A549 (cell line): Measurements from ENCODE around the gene ZNF223. TPM values are rescaled to one million over a fixed set of nuclear protein-coding genes. Genes with fewer than 3 reads are reported as not detected.
A peak's percentile ranks its signal among the peaks of the same experiment; 100 is the strongest.

ENCODE experiments used
- ATAC-seq, 2 experiments: fragments of 200-7000 bp in 1 of 2; fragments of >200 bp in 1 of 2; cut with Nextera tagmentation in 1 of 2; cut with Tn5 transposase in 1 of 2; 3 replicates each; pipeline versions ENCODE4 v1.8.0 to v1.9.1; 2018 to 2020; ENCODE audit warnings: mild to moderate bottlenecking in 1 of 2, moderate library complexity in 1 of 2
- CTCF ChIA-PET: fragments of 300-600 bp; sonication (Branson Sonifier 250); formaldehyde crosslinking; extraction: SDS; loops from one replicate; lab custom pipeline; 2021; ENCODE audit warnings: antibody characterized with exemption, inconsistent platforms; lab: Yijun Ruan, JAX
- POLR2A ChIA-PET: fragments of 350-600 bp; formaldehyde crosslinking; extraction: SDS; loops from one replicate; lab custom pipeline; 2021; ENCODE audit warnings: antibody characterized with exemption, inconsistent platforms; lab: Yijun Ruan, JAX
- DNase-seq, 2 experiments: peaks; one replicate each; pipeline versions ENCODE4 v3.0.0 to v3.0.0-alpha.2; 2011 to 2016; ENCODE audit warnings: low read depth in 1 of 2, low spot score in 1 of 2
- FAIRE-seq: peaks from 2 replicates; lab custom pipeline; 2011; peaks lifted over from hg19 to GRCh38; lab: Jason Lieb, UNC
- H3K27ac ChIP-seq, 2 experiments: fragments of >200 bp; sonication (Bioruptor Twin); formaldehyde crosslinking; 3 replicates each; pipeline ENCODE4 v1.5.1; 2016 to 2017
- H3K4me1 ChIP-seq: fragments of >200 bp; sonication (Bioruptor Twin); formaldehyde crosslinking; 3 replicates; pipeline ENCODE4 v1.6.1; 2016
- H3K4me2 ChIP-seq: fragments of >200 bp; sonication (Bioruptor Twin); formaldehyde crosslinking; 3 replicates; pipeline ENCODE4 v1.6.1; 2016
- H3K4me3 ChIP-seq: fragments of >200 bp; sonication (Bioruptor Twin); formaldehyde crosslinking; 3 replicates; pipeline ENCODE4 v1.5.1; 2016
- H3K9me3 ChIP-seq: fragments of >200 bp; sonication (Bioruptor Twin); formaldehyde crosslinking; 3 replicates; pipeline ENCODE4 v1.6.1; 2016
- CEBPB ChIP-seq, 2 experiments: fragments of >200 bp in 1 of 2; sonication (Bioruptor Twin) in 1 of 2; formaldehyde crosslinking in 1 of 2; IDR thresholded peaks; 2 replicates each; pipeline ENCODE4 v1.6.1; 2012 to 2016
- CHD2 ChIP-seq: fragments of 150-350 bp; IDR thresholded peaks from 2 replicates; pipeline ENCODE4 v1.6.1; 2014; ENCODE audit warnings: low read length; ENCODE audit not compliant: partially characterized antibody
- CHD4 ChIP-seq: fragments of 200-600 bp; sonication (generic); IDR thresholded peaks from 2 replicates; pipeline ENCODE4 v1.6.1; 2016; ENCODE audit warnings: antibody characterized with exemption, mild to moderate bottlenecking, borderline replicate concordance
- FOSB ChIP-seq: fragments of 250-450 bp; sonication (Bioruptor Pico); IDR thresholded peaks from 2 replicates; pipeline ENCODE4 v1.5.0; 2020; ENCODE audit warnings: mild to moderate bottlenecking, moderate library complexity
- HEYL ChIP-seq: fragments of 250-450 bp; sonication (Bioruptor Pico); IDR thresholded peaks from 2 replicates; pipeline ENCODE4 v1.8.0; 2021; ENCODE audit warnings: mild to moderate bottlenecking, moderate library complexity
- KDM5A ChIP-seq: fragments of 200-600 bp; sonication (generic); IDR thresholded peaks from 2 replicates; pipeline ENCODE4 v1.6.1; 2016; ENCODE audit warnings: antibody characterized with exemption, mild to moderate bottlenecking
- PHF8 ChIP-seq: fragments of 200-600 bp; sonication (generic); IDR thresholded peaks from 2 replicates; pipeline ENCODE4 v1.6.1; 2016; ENCODE audit warnings: low read depth, mild to moderate bottlenecking, antibody characterized with exemption, moderate library complexity, borderline replicate concordance
- POLR2A ChIP-seq: IDR thresholded peaks from 2 replicates; pipeline ENCODE4 v1.6.1; 2012; ENCODE audit warnings: mild to moderate bottlenecking, low read length
- RAD21 ChIP-seq, 2 experiments: fragments of >200 bp in 1 of 2; sonication (Bioruptor Twin) in 1 of 2; formaldehyde crosslinking in 1 of 2; IDR thresholded peaks in 1 of 2; conservative IDR thresholded peaks in 1 of 2; 2 replicates in 1 of 2; 3 replicates in 1 of 2; pipeline ENCODE4 v1.6.1; 2012 to 2018; ENCODE audit warnings: inconsistent platforms in 1 of 2
- TFCP2L1 ChIP-seq: fragments of 250-450 bp; sonication (Bioruptor Pico); IDR thresholded peaks from 2 replicates; pipeline ENCODE4 v1.5.0; 2021; ENCODE audit warnings: mild to moderate bottlenecking
- USF2 ChIP-seq: fragments of 450-650 bp; IDR thresholded peaks from 2 replicates; pipeline ENCODE4 v1.6.1; 2014; ENCODE audit warnings: antibody characterized with exemption
- ZC3H11A ChIP-seq: fragments of 450-650 bp; IDR thresholded peaks from 2 replicates; pipeline ENCODE4 v1.6.1; 2014; ENCODE audit warnings: antibody characterized with exemption, mild to moderate bottlenecking
- WGBS: methylation state at CpG from one replicate; pipeline ENCODE4 v1.1.6; 2017; ENCODE audit errors: missing lambda C conversion rate; 5-methylcytosine and 5-hydroxymethylcytosine counted together
- polyA plus RNA-seq, 4 experiments: library from polyadenylated mRNA; depleted of rRNA in 3 of 4; stranded (reverse); fragments of >200 nt; fragmentation: RNase III in 1 of 4; extraction: RNeasy Plus Mini Kit Qiagen cat#74134 plus additional on column Dnase treatment in 1 of 4; gene quantifications; 2 replicates in 3 of 4; 3 replicates in 1 of 4; pipeline ENCODE4 v1.2.3, GENCODE V29; 2011 to 2017
- small RNA-seq, 6 experiments: library from RNA; depleted of rRNA; stranded (forward); fragments of <200 nt; gene quantifications; one replicate each; pipeline ENCODE3, GENCODE V24; 2012
- TF ChIP-seq, protein P1 (sequence below): fragments of >200 bp; sonication (Bioruptor Twin); formaldehyde crosslinking; IDR thresholded peaks from 3 replicates; pipeline ENCODE4 v1.6.1; 2016
- TF ChIP-seq, protein P2 (sequence below): fragments of 200-600 bp; sonication (generic); IDR thresholded peaks from 2 replicates; pipeline ENCODE4 v1.6.1; 2016; ENCODE audit warnings: antibody characterized with exemption, mild to moderate bottlenecking, moderate library complexity

The ZNF223 gene
- polyA plus RNA-seq, 2 of the 4 experiments (the other 2 are of a cell fraction) = 2.2 to 5.2 TPM

DNA sequence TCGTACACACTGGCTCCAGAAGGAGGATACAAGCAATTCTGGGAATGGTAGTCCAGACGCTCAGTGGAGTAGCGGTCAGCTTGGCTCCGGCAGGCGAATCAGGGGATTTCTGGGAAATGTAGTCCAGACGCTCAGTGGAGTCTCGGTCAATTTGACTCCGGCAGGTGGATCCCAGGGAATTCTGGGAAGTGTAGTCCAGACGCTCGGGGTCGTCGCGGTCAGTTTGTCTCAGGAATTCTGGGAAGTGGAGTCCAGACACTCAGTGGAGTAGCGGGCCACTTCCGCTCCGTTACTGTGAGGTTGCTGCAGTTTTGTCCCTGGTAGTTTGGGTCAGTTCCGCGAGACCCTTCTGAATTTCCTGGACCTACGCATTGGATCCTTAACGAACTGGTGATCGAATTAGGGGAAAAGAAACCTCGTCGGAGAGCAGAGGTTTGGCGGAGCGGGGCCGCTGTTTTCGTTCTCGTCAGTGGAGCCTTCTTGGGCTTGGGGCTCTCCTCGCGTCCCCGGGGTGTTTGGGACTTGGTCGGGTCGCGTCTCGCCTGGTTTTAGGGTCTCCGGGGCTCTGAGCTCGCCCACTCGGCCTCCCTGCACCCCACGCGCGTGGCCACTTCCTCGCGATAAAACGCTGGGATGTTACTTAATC lies 61.4 kb downstream of the ZNF223 start, which contains the start of gene ZNF225 (continued):
- TF ChIP-seq, protein P1, sequence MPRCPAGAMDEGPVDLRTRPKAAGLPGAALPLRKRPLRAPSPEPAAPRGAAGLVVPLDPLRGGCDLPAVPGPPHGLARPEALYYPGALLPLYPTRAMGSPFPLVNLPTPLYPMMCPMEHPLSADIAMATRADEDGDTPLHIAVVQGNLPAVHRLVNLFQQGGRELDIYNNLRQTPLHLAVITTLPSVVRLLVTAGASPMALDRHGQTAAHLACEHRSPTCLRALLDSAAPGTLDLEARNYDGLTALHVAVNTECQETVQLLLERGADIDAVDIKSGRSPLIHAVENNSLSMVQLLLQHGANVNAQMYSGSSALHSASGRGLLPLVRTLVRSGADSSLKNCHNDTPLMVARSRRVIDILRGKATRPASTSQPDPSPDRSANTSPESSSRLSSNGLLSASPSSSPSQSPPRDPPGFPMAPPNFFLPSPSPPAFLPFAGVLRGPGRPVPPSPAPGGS = 0 out of 3 replicates have a peak, but pooled peaks have one; percentile 27
- TF ChIP-seq CHD4 (no peak), PHF8 (peak; percentile 45; the same call in 1 of the 2 replicates), POLR2A (peak; percentile 61), HEYL (CRISPR knock-in tag) (no peak), KDM5A (no peak), USF2 (0 out of 2 replicates have a peak, but pooled peaks have one; percentile 19), RAD21 (conservative IDR thresholded peaks at IDR 0.05 in 1 of 2, IDR thresholded peaks at IDR 0.05 in 1 of 2) (peak in 1 of 2 experiments; percentile 26; a peak in 2 of 5 replicates), TFCP2L1 (CRISPR knock-in tag) (no peak), ZC3H11A (no peak), CHD2 (peak; percentile 61)
- TF ChIP-seq, protein P2, sequence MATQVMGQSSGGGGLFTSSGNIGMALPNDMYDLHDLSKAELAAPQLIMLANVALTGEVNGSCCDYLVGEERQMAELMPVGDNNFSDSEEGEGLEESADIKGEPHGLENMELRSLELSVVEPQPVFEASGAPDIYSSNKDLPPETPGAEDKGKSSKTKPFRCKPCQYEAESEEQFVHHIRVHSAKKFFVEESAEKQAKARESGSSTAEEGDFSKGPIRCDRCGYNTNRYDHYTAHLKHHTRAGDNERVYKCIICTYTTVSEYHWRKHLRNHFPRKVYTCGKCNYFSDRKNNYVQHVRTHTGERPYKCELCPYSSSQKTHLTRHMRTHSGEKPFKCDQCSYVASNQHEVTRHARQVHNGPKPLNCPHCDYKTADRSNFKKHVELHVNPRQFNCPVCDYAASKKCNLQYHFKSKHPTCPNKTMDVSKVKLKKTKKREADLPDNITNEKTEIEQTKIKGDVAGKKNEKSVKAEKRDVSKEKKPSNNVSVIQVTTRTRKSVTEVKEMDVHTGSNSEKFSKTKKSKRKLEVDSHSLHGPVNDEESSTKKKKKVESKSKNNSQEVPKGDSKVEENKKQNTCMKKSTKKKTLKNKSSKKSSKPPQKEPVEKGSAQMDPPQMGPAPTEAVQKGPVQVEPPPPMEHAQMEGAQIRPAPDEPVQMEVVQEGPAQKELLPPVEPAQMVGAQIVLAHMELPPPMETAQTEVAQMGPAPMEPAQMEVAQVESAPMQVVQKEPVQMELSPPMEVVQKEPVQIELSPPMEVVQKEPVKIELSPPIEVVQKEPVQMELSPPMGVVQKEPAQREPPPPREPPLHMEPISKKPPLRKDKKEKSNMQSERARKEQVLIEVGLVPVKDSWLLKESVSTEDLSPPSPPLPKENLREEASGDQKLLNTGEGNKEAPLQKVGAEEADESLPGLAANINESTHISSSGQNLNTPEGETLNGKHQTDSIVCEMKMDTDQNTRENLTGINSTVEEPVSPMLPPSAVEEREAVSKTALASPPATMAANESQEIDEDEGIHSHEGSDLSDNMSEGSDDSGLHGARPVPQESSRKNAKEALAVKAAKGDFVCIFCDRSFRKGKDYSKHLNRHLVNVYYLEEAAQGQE = peak; percentile 39; the same call in 1 of the 2 replicates

GRCh38 chr19:44113784-44114390 lies 62.1 kb downstream of the ZNF223 start:
- H3K4me1 ChIP-seq = no peaks in the 10 kb centered on the region
- peaks cover 32% of the 10 kb centered on the region for H3K9me3 ChIP-seq
- POLR2A ChIA-PET = interaction anchor here (2.6 kb wide), 1 partner anchor 20 kb away, joined by 18 read pairs; the partner anchor contains the start of gene ZNF224
- WGBS = 14% methylated on average over 17 of the region's 18 CpGs
- peak overlapping the region; percentile 91 for H3K4me2 ChIP-seq
- peak; percentile 32 to 36; a peak in 5 of 6 replicates for ATAC-seq
- peak overlapping the region; percentile 79 for H3K4me3 ChIP-seq
- peak overlapping the region; percentile 79 to 84 for H3K27ac ChIP-seq
- TF ChIP-seq FOSB (CRISPR knock-in tag) (no peak), CEBPB (IDR thresholded peaks at IDR 0.05) (no peak)
- TF ChIP-seq, protein P1 = no peak
- no peak for FAIRE-seq
- CTCF ChIA-PET = interaction anchor here (0.6 to 1.4 kb wide), 2 partner anchors 17 to 224 kb away, joined by 3 to 4 read pairs; no protein-coding TSS in a partner anchor
- DNase-seq = peak in 1 of 2 experiments; percentile 46

Small RNAs within 50 kb of the gene (small RNA-seq; reads per million reads assigned to genes)
- gene RNU6-902P = 0 reads per million in 6 experiments

Other genes starting within 250 kb of the ZNF223 start
- gene LYPD5, start 249.6 kb upstream of the ZNF223 start, polyA plus RNA-seq (2011; rRNA removed) = 0.12 and 0.16 TPM in 2 replicates
- gene LYPD5, start 249.6 kb upstream of the ZNF223 start, polyA plus RNA-seq (2017; fragmentation: RNase III; extraction: RNeasy Plus Mini Kit Qiagen cat#74134 plus additional on column Dnase treatment) = 0.09 to 0.22 TPM (median 0.18 TPM) in 3 replicates
- gene ZNF283, start 224.7 kb upstream of the ZNF223 start, polyA plus RNA-seq (2011; rRNA removed) = 5.1 and 8.9 TPM in 2 replicates
- 5.2 to 6.1 TPM (median 5.6 TPM) in 3 replicates for gene ZNF283, start 224.7 kb upstream of the ZNF223 start, polyA plus RNA-seq (2017; fragmentation: RNase III; extraction: RNeasy Plus Mini Kit Qiagen cat#74134 plus additional on column Dnase treatment)
- gene ZNF404, start 168.1 kb upstream of the ZNF223 start, polyA plus RNA-seq (2011; rRNA removed) = 1.2 and 1.4 TPM in 2 replicates
- gene ZNF404, start 168.1 kb upstream of the ZNF223 start, polyA plus RNA-seq (2017; fragmentation: RNase III; extraction: RNeasy Plus Mini Kit Qiagen cat#74134 plus additional on column Dnase treatment) = 0.75 to 1.1 TPM (median 0.89 TPM) in 3 replicates
- 19.9 and 20.9 TPM in 2 replicates for gene ZNF45, start 116.8 kb upstream of the ZNF223 start, polyA plus RNA-seq (2011; rRNA removed)
- 13.3 to 15.1 TPM (median 14.8 TPM) in 3 replicates for gene ZNF45, start 116.8 kb upstream of the ZNF223 start, polyA plus RNA-seq (2017; fragmentation: RNase III; extraction: RNeasy Plus Mini Kit Qiagen cat#74134 plus additional on column Dnase treatment)
- 1.6 and 2.4 TPM in 2 replicates for gene ZNF221, start 100.8 kb upstream of the ZNF223 start, polyA plus RNA-seq (2011; rRNA removed)
- gene ZNF221, start 100.8 kb upstream of the ZNF223 start, polyA plus RNA-seq (2017; fragmentation: RNase III; extraction: RNeasy Plus Mini Kit Qiagen cat#74134 plus additional on column Dnase treatment) = 1.2 to 2.3 TPM (median 1.6 TPM) in 3 replicates
- gene ZNF155, start 67.8 kb upstream of the ZNF223 start, polyA plus RNA-seq (2011; rRNA removed) = 5.2 and 6.6 TPM in 2 replicates
- gene ZNF155, start 67.8 kb upstream of the ZNF223 start, polyA plus RNA-seq (2017; fragmentation: RNase III; extraction: RNeasy Plus Mini Kit Qiagen cat#74134 plus additional on column Dnase treatment) = 3.9 to 4.8 TPM (median 4.3 TPM) in 3 replicates
- 6.2 and 6.3 TPM in 2 replicates for gene ZNF230, start 49.1 kb upstream of the ZNF223 start, polyA plus RNA-seq (2011; rRNA removed)
- 2.9 to 3.3 TPM (median 3.1 TPM) in 3 replicates for gene ZNF230, start 49.1 kb upstream of the ZNF223 start, polyA plus RNA-seq (2017; fragmentation: RNase III; extraction: RNeasy Plus Mini Kit Qiagen cat#74134 plus additional on column Dnase treatment)
- gene ZNF222, start 26.7 kb upstream of the ZNF223 start, polyA plus RNA-seq (2011; rRNA removed) = 6.2 and 7.0 TPM in 2 replicates
- gene ZNF222, start 26.7 kb upstream of the ZNF223 start, polyA plus RNA-seq (2017; fragmentation: RNase III; extraction: RNeasy Plus Mini Kit Qiagen cat#74134 plus additional on column Dnase treatment) = 4.6 to 5.9 TPM (median 4.7 TPM) in 3 replicates
- gene ZNF284, start 20.1 kb downstream of the ZNF223 start, polyA plus RNA-seq (2011; rRNA removed) = 1.0 and 1.2 TPM in 2 replicates
- 0.81 to 1.1 TPM (median 1.0 TPM) in 3 replicates for gene ZNF284, start 20.1 kb downstream of the ZNF223 start, polyA plus RNA-seq (2017; fragmentation: RNase III; extraction: RNeasy Plus Mini Kit Qiagen cat#74134 plus additional on column Dnase treatment)
- 22.3 and 25.0 TPM in 2 replicates for gene ZNF224, start 42.3 kb downstream of the ZNF223 start, polyA plus RNA-seq (2011; rRNA removed)
- gene ZNF224, start 42.3 kb downstream of the ZNF223 start, polyA plus RNA-seq (2017; fragmentation: RNase III; extraction: RNeasy Plus Mini Kit Qiagen cat#74134 plus additional on column Dnase treatment) = 17.0 to 21.0 TPM (median 17.1 TPM) in 3 replicates
- 4.3 TPM in 2 replicates for gene ZNF225, start 61.4 kb downstream of the ZNF223 start, polyA plus RNA-seq (2011; rRNA removed)
- gene ZNF225, start 61.4 kb downstream of the ZNF223 start, polyA plus RNA-seq (2017; fragmentation: RNase III; extraction: RNeasy Plus Mini Kit Qiagen cat#74134 plus additional on column Dnase treatment) = 3.3 to 3.7 TPM (median 3.3 TPM) in 3 replicates
- gene ZNF234, start 89.5 kb downstream of the ZNF223 start, polyA plus RNA-seq (2011; rRNA removed) = 5.8 and 6.2 TPM in 2 replicates
- 4.7 to 5.4 TPM (median 5.1 TPM) in 3 replicates for gene ZNF234, start 89.5 kb downstream of the ZNF223 start, polyA plus RNA-seq (2017; fragmentation: RNase III; extraction: RNeasy Plus Mini Kit Qiagen cat#74134 plus additional on column Dnase treatment)
- 46.3 and 53.2 TPM in 2 replicates for gene ZNF226, start 113.1 kb downstream of the ZNF223 start, polyA plus RNA-seq (2011; rRNA removed)
- gene ZNF226, start 113.1 kb downstream of the ZNF223 start, polyA plus RNA-seq (2017; fragmentation: RNase III; extraction: RNeasy Plus Mini Kit Qiagen cat#74134 plus additional on column Dnase treatment) = 26.8 to 27.6 TPM (median 27.2 TPM) in 3 replicates
- gene ZNF227, start 160.5 kb downstream of the ZNF223 start, polyA plus RNA-seq (2011; rRNA removed) = 15.8 and 17.1 TPM in 2 replicates
- gene ZNF227, start 160.5 kb downstream of the ZNF223 start, polyA plus RNA-seq (2017; fragmentation: RNase III; extraction: RNeasy Plus Mini Kit Qiagen cat#74134 plus additional on column Dnase treatment) = 10.1 to 10.4 TPM (median 10.1 TPM) in 3 replicates
- 1.9 and 2.1 TPM in 2 replicates for gene ZNF233, start 207.8 kb downstream of the ZNF223 start, polyA plus RNA-seq (2011; rRNA removed)
- gene ZNF233, start 207.8 kb downstream of the ZNF223 start, polyA plus RNA-seq (2017; fragmentation: RNase III; extraction: RNeasy Plus Mini Kit Qiagen cat#74134 plus additional on column Dnase treatment) = 1.2 to 1.3 TPM (median 1.2 TPM) in 3 replicates